Measurements from ENCODE around the gene REPS2.

The REPS2 gene

GRCh38 chrX:17078031-17078720, 131.7 kb downstream of the REPS2 start:
- Histone ChIP-seq H4K8ac (ENCODE audit: low read depth, low read length) (no peak overlapping the region), H3K4me2 (ENCODE audit: insufficient read depth, low read length, poor library complexity, severe bottlenecking) (no peak overlapping the region), H2BK5ac (ENCODE audit: low read length) (no peak overlapping the region), H3K4me1 (ENCODE audit: control insufficient read depth in 2 of 2, insufficient read depth in 1 of 2, low read depth in 1 of 2, low read length in 2 of 2) (no peaks in the 10 kb centered on the region), H3K18ac (ENCODE audit: low read length) (no peak overlapping the region), H4K91ac (ENCODE audit: low read depth, low read length, poor library complexity) (no peak overlapping the region), H3K4me3 (ENCODE audit: low read length in 2 of 2) (no peak overlapping the region), H2AFZ (ENCODE audit: low read length) (no peak overlapping the region), H3K36me3 (replicated peaks in 1 of 2; ENCODE audit: control insufficient read depth in 2 of 2, insufficient read depth in 2 of 2, low read length in 2 of 2) (no peaks in the 10 kb centered on the region), H2BK15ac (ENCODE audit: low read length) (no peak overlapping the region), H3K9me3 (replicated peaks in 1 of 2; ENCODE audit: control insufficient read depth in 2 of 2, insufficient read depth in 1 of 2, low read depth in 1 of 2, low read length in 2 of 2) (no peaks in the 10 kb centered on the region), H3K23ac (ENCODE audit: low read depth, low read length, poor library complexity) (no peak overlapping the region), H3K79me1 (ENCODE audit: low read depth, low read length) (no peaks in the 10 kb centered on the region), H3K27me3 (ENCODE audit: control insufficient read depth in 3 of 3, insufficient read depth in 3 of 3, low read depth in 1 of 3, low read length in 3 of 3) (peaks cover 0 to 78% (median 0%) of the 10 kb centered on the region in 3 experiments), H3K4ac (ENCODE audit: low read length) (no peak overlapping the region), H2BK12ac (ENCODE audit: low read length) (no peak overlapping the region), H3K14ac (ENCODE audit: low read length) (no peak overlapping the region), H2AK5ac (ENCODE audit: low read depth, low read length) (no peak overlapping the region), H3K27ac (replicated peaks; ENCODE audit: low read length) (no peak overlapping the region), H3K9ac (ENCODE audit: low read depth, low read length, poor library complexity) (no peak overlapping the region), H2BK120ac (ENCODE audit: low read depth, low read length) (no peak overlapping the region)
- no peak for DNase-seq (ENCODE audit: low spot score)
- no CpG with 5 or more reads among the region's 3 CpGs for WGBS, 2 donors (ENCODE audit: extremely low coverage in 2 of 2, insufficient read length in 2 of 2, insufficient replicate concordance in 1 of 2)

- no peak overlapping the region for H3K4me2 ChIP-seq (ENCODE audit: insufficient read depth, low read length, poor library complexity, severe bottlenecking)
- no peak overlapping the region for H3K27ac ChIP-seq (replicated peaks; ENCODE audit: low read length)
- WGBS, 2 donors (ENCODE audit: extremely low coverage in 2 of 2, insufficient read length in 2 of 2, insufficient replicate concordance in 1 of 2), result no CpG with 5 or more reads among the region's 3 CpGs
- no peak overlapping the region for H3K4ac ChIP-seq (ENCODE audit: low read length)
- no peak overlapping the region for H2BK12ac ChIP-seq (ENCODE audit: low read length)
- peaks cover 0 to 58% (median 0%) of the 10 kb centered on the region in 3 experiments for H3K27me3 ChIP-seq (ENCODE audit: control insufficient read depth in 3 of 3, insufficient read depth in 3 of 3, low read depth in 1 of 3, low read length in 3 of 3)
- no peak overlapping the region for H3K18ac ChIP-seq (ENCODE audit: low read length)
- H2BK120ac ChIP-seq (ENCODE audit: low read depth, low read length), result no peak overlapping the region
- H3K9ac ChIP-seq (ENCODE audit: low read depth, low read length, poor library complexity), result no peak overlapping the region
- no peaks in the 10 kb centered on the region for H3K79me1 ChIP-seq (ENCODE audit: low read depth, low read length)
- H3K4me3 ChIP-seq (ENCODE audit: low read length in 2 of 2), result no peak overlapping the region
- no peak overlapping the region for H2BK5ac ChIP-seq (ENCODE audit: low read length)
- H4K91ac ChIP-seq (ENCODE audit: low read depth, low read length, poor library complexity), result no peak overlapping the region
- H3K9me3 ChIP-seq (replicated peaks in 1 of 2; ENCODE audit: control insufficient read depth in 2 of 2, insufficient read depth in 1 of 2, low read depth in 1 of 2, low read length in 2 of 2), result no peaks in the 10 kb centered on the region
- H4K8ac ChIP-seq (ENCODE audit: low read depth, low read length), result no peak overlapping the region
- no peak overlapping the region for H2AK5ac ChIP-seq (ENCODE audit: low read depth, low read length)
- H2BK15ac ChIP-seq (ENCODE audit: low read length), result no peak overlapping the region
- H2AFZ ChIP-seq (ENCODE audit: low read length), result no peak overlapping the region
- no peak overlapping the region for H3K23ac ChIP-seq (ENCODE audit: low read depth, low read length, poor library complexity)
- H3K36me3 ChIP-seq (replicated peaks in 1 of 2; ENCODE audit: control insufficient read depth in 2 of 2, insufficient read depth in 2 of 2, low read length in 2 of 2), result no peaks in the 10 kb centered on the region
- no peak for DNase-seq (ENCODE audit: low spot score)
- no peak overlapping the region for H3K14ac ChIP-seq (ENCODE audit: low read length)
- no peaks in the 10 kb centered on the region for H3K4me1 ChIP-seq (ENCODE audit: control insufficient read depth in 2 of 2, insufficient read depth in 1 of 2, low read depth in 1 of 2, low read length in 2 of 2)
Observed at GRCh38 chrX:17081511-17081910, 135.1 kb downstream of the REPS2 start.

GRCh38 chrX:17081968-17082367, 135.5 kb downstream of the REPS2 start:
- H3K4ac ChIP-seq (ENCODE audit: low read length), result no peak overlapping the region
- peaks cover 0 to 54% (median 0%) of the 10 kb centered on the region in 3 experiments for H3K27me3 ChIP-seq (ENCODE audit: control insufficient read depth in 3 of 3, insufficient read depth in 3 of 3, low read depth in 1 of 3, low read length in 3 of 3)
- no peak overlapping the region for H2BK15ac ChIP-seq (ENCODE audit: low read length)
- H3K14ac ChIP-seq (ENCODE audit: low read length), result no peak overlapping the region
- no peak overlapping the region for H2AK5ac ChIP-seq (ENCODE audit: low read depth, low read length)
- no peak overlapping the region for H3K23ac ChIP-seq (ENCODE audit: low read depth, low read length, poor library complexity)
- H3K18ac ChIP-seq (ENCODE audit: low read length), result no peak overlapping the region
- no peak overlapping the region for H2BK120ac ChIP-seq (ENCODE audit: low read depth, low read length)
- no peak overlapping the region for H2AFZ ChIP-seq (ENCODE audit: low read length)
- H3K4me1 ChIP-seq (ENCODE audit: control insufficient read depth in 2 of 2, insufficient read depth in 1 of 2, low read depth in 1 of 2, low read length in 2 of 2), result no peaks in the 10 kb centered on the region
- H3K36me3 ChIP-seq (replicated peaks in 1 of 2; ENCODE audit: control insufficient read depth in 2 of 2, insufficient read depth in 2 of 2, low read length in 2 of 2), result no peaks in the 10 kb centered on the region
- H3K27ac ChIP-seq (replicated peaks; ENCODE audit: low read length), result no peak overlapping the region
- H2BK12ac ChIP-seq (ENCODE audit: low read length), result no peak overlapping the region
- no peak for DNase-seq (ENCODE audit: low spot score)
- H3K4me2 ChIP-seq (ENCODE audit: insufficient read depth, low read length, poor library complexity, severe bottlenecking), result no peak overlapping the region
- H3K9ac ChIP-seq (ENCODE audit: low read depth, low read length, poor library complexity), result no peak overlapping the region
- H4K8ac ChIP-seq (ENCODE audit: low read depth, low read length), result no peak overlapping the region
- no peak overlapping the region for H3K4me3 ChIP-seq (ENCODE audit: low read length in 2 of 2)
- no peak overlapping the region for H4K91ac ChIP-seq (ENCODE audit: low read depth, low read length, poor library complexity)
- no peaks in the 10 kb centered on the region for H3K9me3 ChIP-seq (replicated peaks in 1 of 2; ENCODE audit: control insufficient read depth in 2 of 2, insufficient read depth in 1 of 2, low read depth in 1 of 2, low read length in 2 of 2)
- no peaks in the 10 kb centered on the region for H3K79me1 ChIP-seq (ENCODE audit: low read depth, low read length)
- WGBS, 2 donors (ENCODE audit: extremely low coverage in 2 of 2, insufficient read length in 2 of 2, insufficient replicate concordance in 1 of 2), result no CpG with 5 or more reads among the region's 2 CpGs
- no peak overlapping the region for H2BK5ac ChIP-seq (ENCODE audit: low read length)

- Histone ChIP-seq H3K27me3 (ENCODE audit: control insufficient read depth in 3 of 3, insufficient read depth in 3 of 3, low read depth in 1 of 3, low read length in 3 of 3) (peaks cover 0 to 46% (median 0%) of the 10 kb centered on the region in 3 experiments), H3K4me2 (ENCODE audit: insufficient read depth, low read length, poor library complexity, severe bottlenecking) (no peak overlapping the region), H2BK120ac (ENCODE audit: low read depth, low read length) (no peak overlapping the region), H3K9me3 (replicated peaks in 1 of 2; ENCODE audit: control insufficient read depth in 2 of 2, insufficient read depth in 1 of 2, low read depth in 1 of 2, low read length in 2 of 2) (no peaks in the 10 kb centered on the region), H3K36me3 (replicated peaks in 1 of 2; ENCODE audit: control insufficient read depth in 2 of 2, insufficient read depth in 2 of 2, low read length in 2 of 2) (no peaks in the 10 kb centered on the region), H2BK12ac (ENCODE audit: low read length) (no peak overlapping the region), H2AFZ (ENCODE audit: low read length) (no peak overlapping the region), H3K4me1 (ENCODE audit: control insufficient read depth in 2 of 2, insufficient read depth in 1 of 2, low read depth in 1 of 2, low read length in 2 of 2) (no peaks in the 10 kb centered on the region), H2AK5ac (ENCODE audit: low read depth, low read length) (no peak overlapping the region), H2BK5ac (ENCODE audit: low read length) (no peak overlapping the region), H3K9ac (ENCODE audit: low read depth, low read length, poor library complexity) (no peak overlapping the region), H3K79me1 (ENCODE audit: low read depth, low read length) (no peaks in the 10 kb centered on the region), H4K8ac (ENCODE audit: low read depth, low read length) (no peak overlapping the region), H3K4me3 (ENCODE audit: low read length in 2 of 2) (no peak overlapping the region), H4K91ac (ENCODE audit: low read depth, low read length, poor library complexity) (no peak overlapping the region), H3K4ac (ENCODE audit: low read length) (no peak overlapping the region), H3K14ac (ENCODE audit: low read length) (no peak overlapping the region), H3K27ac (replicated peaks; ENCODE audit: low read length) (no peak overlapping the region), H3K18ac (ENCODE audit: low read length) (no peak overlapping the region), H2BK15ac (ENCODE audit: low read length) (no peak overlapping the region), H3K23ac (ENCODE audit: low read depth, low read length, poor library complexity) (no peak overlapping the region)
- WGBS, 2 donors (ENCODE audit: extremely low coverage in 2 of 2, insufficient read length in 2 of 2, insufficient replicate concordance in 1 of 2), result no CpG with 5 or more reads among the region's 7 CpGs
- DNase-seq (ENCODE audit: low spot score), result no peak
Observed at GRCh38 chrX:17082831-17083230, 136.4 kb downstream of the REPS2 start.
